Stimulated activated CD8-positive, alpha-beta memory T cell treated with anti-CD3 and anti-CD28 coated beads, Interleukin-12 subunit alpha, Interleukin-12 subunit beta, amount 100 ng/mL, for 1 hour (primary cell): ENCODE results near the gene GAS6.

Experiments used
- DNase-seq: peaks from one replicate; pipeline ENCODE4 v3.0.0-alpha.2; 2020; ENCODE audit warnings: low read depth

The GAS6 gene

DNA sequence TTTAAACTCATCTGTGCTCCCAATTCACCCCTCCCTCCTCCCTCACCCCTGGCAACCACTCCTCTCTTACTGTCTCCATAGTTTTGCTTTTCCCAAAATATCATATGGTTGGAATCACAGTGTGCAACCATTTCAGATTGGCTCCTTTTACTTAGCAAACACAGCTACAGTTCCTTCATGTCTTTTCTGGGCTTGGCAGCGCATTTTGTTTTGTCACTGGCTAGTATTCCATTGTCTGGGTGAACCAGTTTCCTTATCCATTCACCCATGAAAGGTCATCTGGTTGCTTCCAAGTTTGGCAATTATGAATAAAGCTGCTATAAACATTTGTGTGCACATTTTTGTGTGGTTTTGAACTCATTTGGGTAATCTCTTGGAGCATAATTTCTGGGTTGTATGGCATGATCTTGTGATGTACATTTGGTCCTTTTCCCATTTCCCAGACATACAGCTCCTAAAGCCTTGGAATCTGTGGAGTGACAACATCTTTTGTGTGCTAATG lies 23.9 kb upstream of the GAS6 start:
- no peak for DNase-seq

DNA sequence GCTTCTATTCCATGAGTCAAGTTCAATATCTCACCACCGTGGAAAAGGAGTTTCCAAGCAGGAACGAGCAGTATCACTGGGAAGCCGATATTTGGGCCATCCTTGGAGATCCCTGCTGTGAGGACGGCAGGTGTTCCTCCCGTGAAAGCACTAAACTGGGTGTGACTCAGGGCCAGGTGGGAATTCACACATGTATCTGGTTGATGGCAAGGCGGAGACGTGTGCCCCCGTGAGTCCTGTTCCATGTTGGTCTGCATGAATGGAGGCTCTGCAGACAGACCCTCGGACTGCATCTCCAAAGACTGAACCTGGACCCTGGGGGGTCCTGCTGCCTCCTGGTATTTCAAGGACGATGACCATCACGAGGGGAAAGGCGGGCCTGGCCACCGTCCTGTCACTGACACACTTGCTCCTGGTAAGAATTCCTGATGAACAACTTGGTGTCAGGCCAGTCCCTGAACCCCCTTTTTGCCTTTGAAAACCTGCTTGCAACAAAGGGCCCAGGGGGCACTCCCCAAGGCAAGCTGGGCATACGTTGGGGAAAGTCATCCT lies 22.8 kb upstream of the GAS6 start:
- no peak for DNase-seq

DNA sequence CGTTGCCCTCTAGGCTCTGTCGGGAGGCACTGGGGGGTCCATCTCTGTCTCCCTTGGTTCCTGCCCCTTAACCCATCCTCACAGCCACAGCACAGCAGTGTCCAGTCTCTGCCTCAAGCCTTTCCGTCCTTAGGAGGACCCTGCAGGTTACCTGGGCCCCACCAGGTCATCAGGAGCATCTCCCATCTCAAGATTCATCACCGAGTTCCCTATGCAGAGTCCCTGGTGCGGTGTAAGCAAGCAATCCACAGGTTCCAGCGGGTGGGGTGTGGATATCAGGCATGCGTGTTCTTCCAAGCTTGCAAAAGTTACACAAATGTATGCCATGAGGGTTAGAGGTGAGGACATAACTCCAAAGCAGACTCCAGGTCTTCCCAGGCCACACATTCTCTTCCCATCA lies 20.9 kb upstream of the GAS6 start:
- DNase-seq: no peak

DNA sequence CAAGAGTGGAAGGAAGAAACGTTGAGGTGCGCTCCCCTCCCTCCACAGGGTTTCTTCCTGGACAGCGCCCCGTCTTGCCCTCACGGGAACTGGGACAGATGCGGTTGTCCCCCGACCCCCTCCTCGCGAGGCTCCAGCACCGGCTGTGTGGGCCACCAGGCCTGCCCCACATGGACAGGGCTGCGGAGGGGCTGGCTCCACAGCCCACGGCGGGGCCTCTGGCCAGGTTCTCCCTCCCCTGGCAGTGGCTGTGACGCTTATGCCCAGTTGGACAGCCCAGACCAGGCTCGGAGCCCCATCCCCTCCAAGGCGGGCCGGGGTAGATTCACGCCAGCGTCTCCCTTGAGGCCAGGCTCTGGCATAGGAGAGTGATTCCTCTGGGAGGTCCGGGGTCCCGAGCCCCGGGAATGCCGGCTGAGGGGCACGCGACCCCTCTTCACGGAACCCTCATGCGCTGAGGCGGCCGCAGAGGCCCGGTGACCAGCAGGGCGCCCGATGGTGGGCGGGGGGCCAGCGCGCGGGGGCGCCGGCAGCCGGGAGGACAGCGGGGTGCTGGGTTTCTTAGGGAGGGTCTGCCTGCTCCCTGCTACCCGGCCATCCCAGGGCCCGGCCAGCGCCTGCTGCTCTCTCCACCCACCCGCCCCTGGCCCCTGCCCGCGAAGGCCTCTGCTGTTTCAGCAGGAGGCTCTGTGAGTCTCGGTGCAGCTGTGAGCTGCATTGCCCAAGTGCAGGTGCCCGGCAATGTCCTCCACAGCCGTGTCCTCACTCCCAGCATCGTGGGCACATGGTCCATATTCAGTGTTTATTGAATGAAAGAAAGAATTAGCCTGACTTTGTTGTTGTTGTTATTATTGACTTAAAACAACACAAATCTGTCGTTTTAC lies 20.3 kb upstream of the GAS6 start:
- DNase-seq: no peak

DNA sequence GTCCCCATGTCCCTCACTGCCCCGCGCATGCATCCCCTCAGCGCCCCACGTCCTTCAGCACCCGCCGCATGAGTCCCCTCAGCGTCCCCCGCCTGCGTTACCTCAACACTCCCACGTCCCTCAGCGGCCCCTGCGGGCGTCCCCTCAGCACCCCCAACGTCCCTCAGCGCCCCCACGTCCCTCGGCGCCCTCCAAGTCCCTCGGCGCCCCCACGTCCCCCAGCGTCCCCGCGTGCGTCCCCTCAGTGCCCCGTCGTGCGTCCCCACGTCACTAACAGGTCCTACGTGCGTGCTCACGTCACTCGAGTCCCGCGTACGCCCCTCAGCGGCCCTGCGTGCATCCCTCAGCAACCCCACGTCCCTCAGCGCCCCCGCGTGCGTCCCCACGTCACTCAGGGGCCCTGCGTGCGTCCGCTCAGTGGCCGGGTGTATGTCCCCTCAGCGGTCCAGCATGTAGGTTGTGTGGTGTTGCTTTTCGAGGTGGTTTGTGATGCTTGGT lies 19.5 kb upstream of the GAS6 start:
- DNase-seq: no peak

DNA sequence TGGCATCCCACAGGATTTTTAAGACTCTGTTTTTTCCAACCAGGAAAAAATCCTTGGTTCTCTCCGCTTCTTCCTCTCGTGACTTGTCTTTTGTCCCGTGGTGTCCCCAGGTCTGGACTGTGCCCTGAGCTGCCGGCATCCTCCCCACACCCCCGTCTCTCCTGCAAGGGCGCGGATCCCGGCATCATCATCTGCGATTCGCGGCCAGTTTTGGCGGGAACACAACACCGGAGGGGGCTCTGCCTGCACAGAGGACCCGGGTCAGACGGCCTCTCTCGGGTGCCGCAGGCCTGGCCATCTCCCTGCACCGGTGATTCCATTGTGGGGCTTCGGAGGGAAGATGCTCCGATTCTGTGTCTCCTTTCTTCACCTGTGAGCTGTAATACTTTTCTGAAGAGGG lies 18.8 kb upstream of the GAS6 start:
- no peak for DNase-seq

DNA sequence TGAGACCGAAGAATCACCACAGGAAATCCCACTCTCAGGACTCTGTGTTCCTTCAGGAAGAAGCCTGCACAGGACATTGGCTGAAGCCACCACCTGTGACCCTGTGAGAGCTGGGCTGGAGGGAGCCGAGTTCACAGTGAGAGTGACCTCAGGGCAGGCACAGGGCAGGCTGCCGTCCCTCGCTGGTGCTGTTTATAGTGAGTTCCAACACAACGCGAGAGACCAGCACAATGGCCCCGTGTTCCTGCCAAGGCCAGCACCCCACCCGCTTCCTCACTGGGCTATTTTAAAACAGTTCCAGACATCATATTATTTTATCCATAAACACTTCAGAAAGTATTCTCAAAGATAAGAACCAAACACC lies 18.4 kb upstream of the GAS6 start:
- no peak for DNase-seq

DNA sequence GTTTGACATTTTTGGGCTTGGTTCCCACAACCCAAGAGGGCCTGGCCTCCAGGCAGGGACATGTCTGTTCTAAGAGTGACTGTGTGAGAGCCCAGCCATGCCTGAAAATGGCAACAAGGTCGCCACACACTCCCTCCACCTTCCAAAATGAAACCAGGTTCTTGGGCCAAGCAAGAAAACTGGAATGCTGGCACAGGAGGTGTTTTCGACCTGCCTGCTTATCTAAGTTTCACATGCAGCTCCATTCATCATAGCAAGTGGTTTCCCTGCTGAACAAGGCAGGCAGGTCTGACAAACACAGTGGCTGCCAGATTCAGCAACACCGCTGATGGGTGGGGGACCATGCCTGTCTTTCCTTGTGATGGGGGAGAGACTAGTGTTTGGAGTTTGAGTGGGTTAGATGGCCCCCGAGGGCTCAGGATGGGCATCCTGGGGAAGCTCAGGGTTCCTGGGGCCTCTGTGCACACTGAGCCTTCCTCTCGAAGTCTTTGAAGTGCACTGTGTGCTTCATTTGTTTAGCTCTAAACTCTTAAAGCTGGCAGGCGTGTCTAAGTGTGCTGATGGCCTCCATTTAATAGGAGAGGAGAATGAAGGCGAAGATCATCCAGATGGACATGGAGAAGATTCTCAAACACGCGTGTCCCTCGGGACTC lies 17.9 kb upstream of the GAS6 start:
- no peak for DNase-seq

DNA sequence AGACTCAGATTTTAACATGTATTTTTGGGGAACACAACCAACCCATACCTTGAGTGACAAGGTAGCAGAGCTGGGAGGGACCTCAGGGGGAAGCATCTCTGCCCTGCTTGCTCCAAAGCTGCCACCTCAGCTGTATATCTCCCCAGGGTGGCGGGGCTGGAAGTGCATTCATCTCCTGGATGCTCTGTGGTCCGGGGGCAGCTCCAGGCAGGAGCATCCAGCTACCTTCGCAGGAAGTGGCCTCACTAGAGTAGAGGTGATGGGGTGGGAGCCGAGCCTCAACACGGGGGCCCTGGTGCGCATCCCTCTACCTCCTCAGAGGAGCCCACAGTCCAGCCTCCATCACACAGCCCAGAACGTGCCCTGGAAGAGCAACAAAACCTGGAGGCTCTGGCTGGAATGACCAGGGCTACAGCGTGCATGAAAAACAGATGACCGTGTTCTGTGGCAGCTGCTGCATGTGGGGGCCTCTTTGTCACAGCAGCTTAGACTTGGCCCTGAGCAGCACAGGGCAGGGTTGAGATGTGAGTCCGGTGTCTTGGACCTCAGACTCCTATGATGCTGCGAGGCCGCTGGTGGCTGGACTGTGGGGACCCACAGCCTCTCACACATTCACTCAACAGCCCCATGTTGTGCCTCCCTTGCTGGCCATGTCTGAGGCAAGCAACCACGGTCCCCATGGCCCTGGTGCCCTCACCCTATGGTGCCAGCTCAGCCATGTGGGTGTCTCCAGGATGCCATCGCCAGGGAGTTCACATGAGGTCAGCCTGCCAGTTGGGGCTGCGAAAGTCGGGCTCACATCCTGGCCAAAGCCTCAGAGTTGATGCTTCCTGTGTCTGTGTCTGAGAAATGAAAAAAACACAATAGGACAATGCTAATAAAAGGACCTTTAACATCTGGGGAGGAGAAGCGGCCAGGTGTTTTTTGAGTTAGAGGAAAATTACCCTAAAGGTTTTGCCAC lies 17.1 kb upstream of the GAS6 start:
- DNase-seq: no peak

DNA sequence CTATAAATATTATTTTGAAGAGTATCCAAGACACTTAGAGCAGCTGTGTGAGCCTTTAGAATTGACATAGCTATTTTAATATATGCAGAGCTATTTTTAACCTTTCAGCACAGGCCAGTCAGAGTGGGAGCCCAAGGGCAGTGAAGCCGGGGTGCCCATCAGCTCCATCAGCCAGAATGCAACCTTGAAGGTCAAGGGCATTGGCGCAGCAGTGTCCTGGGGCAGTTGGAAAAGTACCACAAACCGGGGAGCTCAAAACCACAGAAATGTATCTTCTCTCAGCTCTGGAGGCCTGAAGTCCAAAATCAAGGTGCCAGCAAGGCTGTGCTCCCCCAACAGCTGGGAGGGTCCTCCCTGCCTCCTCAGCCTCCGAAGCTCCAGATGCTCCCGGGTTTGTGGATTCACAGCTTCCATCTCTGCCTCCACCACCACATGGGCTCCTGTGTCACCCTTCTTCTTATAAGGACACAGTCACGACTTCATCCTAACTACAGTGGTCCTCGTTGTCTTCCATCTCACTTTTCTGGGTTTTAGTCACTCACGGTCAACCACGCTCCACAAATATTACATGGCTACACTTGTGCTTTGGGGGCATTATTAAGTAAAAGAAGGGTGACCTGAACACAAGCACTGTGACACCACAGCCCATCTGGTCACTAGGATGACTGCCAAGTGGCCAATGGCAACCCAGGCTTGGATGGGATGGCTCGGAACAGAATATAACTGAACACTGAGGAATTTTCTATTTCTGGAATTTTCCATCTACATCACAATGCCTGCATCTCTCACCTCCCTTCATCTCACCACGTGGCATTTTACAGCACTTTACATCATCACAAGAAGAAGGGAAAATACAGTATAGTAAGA lies 15.9 kb upstream of the GAS6 start:
- DNase-seq: no peak

DNA sequence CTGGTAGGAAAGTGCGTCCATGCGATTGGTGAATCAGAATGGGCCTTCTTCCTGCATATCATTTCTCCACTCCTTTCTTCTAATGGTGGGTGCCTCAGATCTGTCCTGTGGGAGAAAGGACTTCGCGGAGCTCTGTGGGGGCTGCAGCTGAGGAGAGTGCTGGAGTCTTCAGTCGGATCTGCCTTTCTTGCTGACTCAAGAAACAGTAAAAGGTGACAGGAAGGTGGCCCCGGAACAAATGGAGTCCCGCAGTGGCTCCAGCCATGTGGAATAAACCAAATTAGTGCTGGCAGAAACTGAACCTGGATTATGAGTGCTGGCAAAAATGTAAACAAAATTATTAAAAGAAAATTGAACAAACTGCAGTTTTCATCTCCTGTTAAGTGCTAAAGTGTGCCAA lies 15.1 kb upstream of the GAS6 start:
- no peak for DNase-seq

DNA sequence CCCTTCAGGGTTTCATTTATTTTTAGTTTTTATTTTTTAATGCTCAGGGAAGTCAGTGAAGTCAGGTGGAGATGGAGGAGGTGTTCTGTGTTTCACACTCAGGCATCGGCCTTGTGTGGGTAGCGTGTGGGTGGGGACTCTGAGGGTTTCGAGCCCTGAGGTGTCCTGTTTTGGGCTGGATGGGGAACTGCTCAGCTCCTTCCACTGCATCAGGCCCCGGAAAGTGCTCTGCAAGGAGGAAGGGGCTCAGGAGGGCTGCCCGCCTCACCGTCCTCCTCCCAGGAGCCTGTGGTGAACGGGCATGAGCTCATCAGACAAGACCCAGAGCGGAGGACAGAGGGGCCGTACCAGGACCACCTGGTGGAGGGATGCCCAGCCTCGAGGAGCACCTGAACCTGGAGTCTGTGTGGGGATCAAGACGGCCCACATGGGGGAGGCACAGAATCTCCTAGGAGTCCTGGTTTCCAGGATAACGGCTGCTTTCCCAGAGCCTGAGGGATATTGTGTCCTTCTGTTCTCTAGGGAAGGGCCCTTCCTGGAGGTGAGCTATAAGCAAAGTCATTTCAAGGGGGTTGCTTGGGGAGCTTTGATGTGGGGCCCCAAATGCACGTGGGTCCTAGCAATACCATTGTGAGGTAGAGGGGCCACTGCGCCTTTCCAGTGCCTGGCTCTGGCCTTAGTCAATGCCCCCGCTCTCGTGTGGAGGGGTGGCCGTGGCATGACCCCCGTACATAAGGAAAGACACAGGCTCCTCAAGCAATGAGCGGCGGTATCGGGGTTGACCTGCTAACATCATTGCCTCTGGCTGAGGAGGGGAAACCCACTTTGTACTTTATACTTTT lies 13.5 kb upstream of the GAS6 start:
- no peak for DNase-seq

DNA sequence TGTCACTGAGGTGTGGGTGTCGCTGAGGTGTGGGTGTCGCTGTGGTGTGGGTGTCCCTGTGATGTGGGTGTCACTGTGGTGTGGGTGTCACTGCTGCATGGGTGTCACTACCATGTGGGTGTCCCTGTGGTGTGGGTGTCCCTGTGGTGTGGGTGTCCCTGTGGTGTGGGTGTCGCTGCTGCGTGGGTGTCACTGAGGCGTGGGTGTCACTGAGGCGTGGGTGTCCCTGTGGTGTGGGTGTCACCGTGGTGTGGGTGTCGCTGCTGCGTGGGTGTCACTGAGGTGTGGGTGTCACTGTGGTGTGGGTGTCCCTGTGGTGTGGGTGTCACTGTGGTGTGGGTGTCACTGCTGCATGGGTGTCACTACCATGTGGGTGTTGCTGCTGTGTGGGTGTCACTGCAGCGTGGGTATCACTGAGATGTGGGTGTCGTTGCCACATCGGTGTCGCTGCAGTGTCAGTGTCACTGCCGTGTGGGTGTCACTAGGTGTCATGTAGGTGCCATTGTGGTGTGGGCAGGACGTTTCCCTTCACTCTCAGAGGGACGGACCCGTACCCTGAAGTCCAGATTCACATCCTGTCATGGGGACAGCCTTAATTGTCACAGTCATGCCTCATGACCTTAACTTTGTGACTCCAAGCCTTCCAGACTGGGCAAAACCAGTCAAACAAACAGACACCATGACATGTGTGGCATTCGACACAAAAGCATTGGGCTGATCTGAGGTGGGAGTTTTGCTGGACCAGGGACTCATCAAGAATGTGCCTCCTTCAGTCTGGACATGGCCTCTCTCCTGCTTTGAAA lies 12.7 kb upstream of the GAS6 start:
- no peak for DNase-seq

DNA sequence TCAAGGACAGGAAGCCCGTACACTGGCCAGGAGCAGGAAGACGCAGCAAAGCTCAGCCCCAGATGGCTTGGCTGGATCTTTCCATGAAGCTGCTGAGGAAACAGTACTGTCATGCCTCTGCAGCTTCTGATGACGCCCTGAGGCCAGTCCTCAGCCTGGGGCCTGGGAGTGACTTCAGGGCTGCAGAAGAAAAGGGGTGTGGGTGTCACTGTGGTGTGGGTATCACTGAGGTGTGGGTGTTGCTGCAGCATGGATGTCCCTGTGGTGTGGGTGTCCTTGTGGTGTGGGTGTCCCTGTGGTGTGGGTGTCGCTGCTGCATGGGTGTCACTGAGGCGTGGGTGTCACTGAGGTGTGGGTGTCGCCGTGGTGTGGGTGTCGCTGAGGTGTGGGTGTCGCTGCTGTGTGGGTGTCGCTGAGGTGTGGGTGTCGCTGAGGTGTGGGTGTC lies 12.0 kb upstream of the GAS6 start:
- DNase-seq: no peak

DNA sequence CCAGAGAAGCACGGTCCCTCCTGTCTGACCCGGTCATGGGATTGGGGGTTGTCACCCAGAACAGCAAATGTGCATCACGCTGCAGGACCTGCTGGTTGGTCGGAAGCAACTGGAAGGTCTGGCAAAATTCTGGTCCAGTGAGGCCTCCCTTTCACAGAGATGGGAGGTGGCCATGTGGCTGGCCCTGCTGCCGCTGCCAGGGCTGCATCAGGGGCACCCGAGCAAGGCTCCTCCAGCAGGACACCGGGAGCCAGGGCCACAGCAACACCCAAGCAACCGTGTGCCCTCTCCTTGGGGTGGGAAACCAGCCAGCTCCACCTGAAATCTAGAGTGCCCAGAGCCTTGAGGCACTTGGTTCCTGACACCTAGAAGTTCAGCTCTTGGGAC lies 11.5 kb upstream of the GAS6 start:
- no peak for DNase-seq

DNA sequence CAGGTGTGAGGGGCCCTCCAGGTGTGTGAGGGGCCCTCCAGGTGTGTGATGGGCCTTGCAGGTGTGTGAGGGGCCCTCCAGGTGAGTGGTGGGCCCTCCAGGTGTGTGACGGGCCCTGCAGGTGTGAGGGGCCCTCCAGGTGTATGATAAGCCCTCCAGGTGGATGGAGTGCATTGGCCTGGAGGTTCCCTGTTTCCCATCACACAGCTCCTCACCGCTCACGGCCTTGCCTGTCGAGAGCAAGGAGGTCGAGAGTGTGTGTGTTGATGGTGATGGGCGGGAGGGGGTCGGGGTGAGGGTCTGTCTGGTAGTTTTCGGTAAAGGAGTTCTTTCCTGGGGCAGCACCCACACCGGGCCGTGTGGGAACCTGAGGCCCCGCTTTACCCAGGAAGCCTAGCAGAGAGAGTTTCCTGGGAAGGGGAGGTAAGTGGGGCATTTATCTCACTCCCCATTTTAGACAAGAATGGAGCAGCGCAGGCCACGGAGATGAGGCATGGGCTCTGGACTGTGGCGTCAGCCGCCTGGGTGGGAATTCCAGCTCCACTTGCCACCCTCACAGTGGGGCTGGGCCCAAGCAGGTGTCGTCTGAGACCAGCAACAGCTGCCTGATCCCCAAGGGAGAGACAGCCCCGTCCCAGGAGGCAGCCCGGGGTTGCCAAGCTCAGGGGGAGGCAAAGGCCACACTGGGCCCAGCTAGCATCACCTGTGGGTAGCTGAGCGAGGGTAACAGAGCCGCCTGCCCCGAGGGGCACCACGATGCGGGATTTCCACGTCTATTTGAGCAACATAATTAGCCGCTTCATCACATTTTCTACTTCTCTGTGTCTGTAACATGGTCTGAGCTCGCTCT lies 10.9 kb upstream of the GAS6 start:
- DNase-seq: no peak

DNA sequence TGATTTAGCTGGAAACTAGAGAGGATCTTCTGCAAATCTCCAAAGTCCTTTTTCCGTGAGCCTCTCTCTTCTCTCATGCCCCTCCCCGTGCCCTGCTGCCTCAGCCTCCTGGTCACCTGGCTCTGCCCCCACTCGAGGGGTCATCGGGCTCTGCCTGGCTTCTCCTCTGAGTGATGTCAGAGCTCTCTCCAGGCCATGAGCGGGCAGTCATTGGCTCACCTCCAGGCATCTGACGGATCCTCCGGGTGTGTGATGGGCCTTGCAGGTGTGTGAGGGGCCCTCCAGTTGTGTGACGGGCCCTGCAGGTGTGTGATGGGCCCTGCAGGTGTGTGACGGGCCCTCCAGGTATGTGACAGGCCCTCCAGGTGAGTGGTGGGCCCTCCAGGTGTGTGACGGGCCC lies 10.3 kb upstream of the GAS6 start:
- DNase-seq: no peak

DNA sequence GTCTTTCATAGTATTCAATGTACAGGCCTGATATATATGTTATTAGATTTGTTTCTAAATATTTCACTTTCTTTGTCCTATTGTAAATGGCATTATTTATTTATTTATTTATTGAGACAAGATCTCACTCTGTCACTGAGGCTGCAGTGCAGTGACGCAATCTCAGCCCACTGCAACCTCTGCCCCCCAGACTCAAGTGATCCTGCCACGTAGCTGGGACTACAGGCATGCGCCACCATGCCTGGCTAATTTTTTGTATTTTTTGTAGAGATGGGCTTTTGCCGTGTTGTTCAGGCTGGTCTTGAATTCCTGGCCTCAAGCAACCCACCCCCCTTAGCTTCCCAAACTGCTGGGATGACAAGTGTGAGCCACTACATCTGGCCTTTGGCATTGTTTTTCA lies 5.4 kb upstream of the GAS6 start:
- DNase-seq: no peak
